ENCODE results near the gene GNS.
"Not testable (repeated sequence)": the region's sequence is repeated elsewhere in the genome, so short reads cannot be mapped to it uniquely, and the experiment has no call there.

Gene GNS

GRCh38 chr12:64793610-64794009 lies 34.4 kb upstream of the GNS start:
- H3K4me1 ChIP-seq (ENCODE audit: control insufficient read depth, insufficient read depth, low read length) = peaks cover 4% of the 10 kb centered on the region
- H3K27me3 ChIP-seq (ENCODE audit: control insufficient read depth, insufficient read depth, low read length) = no peaks in the 10 kb centered on the region
- H3K4me3 ChIP-seq (ENCODE audit: low read length) = no peak overlapping the region
- H3K36me3 ChIP-seq (ENCODE audit: control insufficient read depth, insufficient read depth, low read length) = no peaks in the 10 kb centered on the region
- no peaks in the 10 kb centered on the region for H3K9me3 ChIP-seq (ENCODE audit: control insufficient read depth, low read length)
- H3K9ac ChIP-seq (ENCODE audit: low read length) = no peak overlapping the region

GRCh38 chr12:64792128-64792527 lies 32.9 kb upstream of the GNS start:
- H3K9ac ChIP-seq (ENCODE audit: low read length) = no peak overlapping the region
- no peak overlapping the region for H3K4me3 ChIP-seq (ENCODE audit: low read length)
- H3K36me3 ChIP-seq (ENCODE audit: control insufficient read depth, insufficient read depth, low read length) = no peaks in the 10 kb centered on the region
- no peaks in the 10 kb centered on the region for H3K9me3 ChIP-seq (ENCODE audit: control insufficient read depth, low read length)
- no peaks in the 10 kb centered on the region for H3K4me1 ChIP-seq (ENCODE audit: control insufficient read depth, insufficient read depth, low read length)
- H3K27me3 ChIP-seq (ENCODE audit: control insufficient read depth, insufficient read depth, low read length) = no peaks in the 10 kb centered on the region

- Histone ChIP-seq H3K4me3 (ENCODE audit: low read length) (no peak overlapping the region), H3K27me3 (ENCODE audit: control insufficient read depth, insufficient read depth, low read length) (no peaks in the 10 kb centered on the region), H3K4me1 (ENCODE audit: control insufficient read depth, insufficient read depth, low read length) (no peaks in the 10 kb centered on the region), H3K36me3 (ENCODE audit: control insufficient read depth, insufficient read depth, low read length) (no peaks in the 10 kb centered on the region), H3K9ac (ENCODE audit: low read length) (no peak overlapping the region), H3K9me3 (ENCODE audit: control insufficient read depth, low read length) (no peaks in the 10 kb centered on the region)
Measured at GRCh38 chr12:64791036-64791435, 31.8 kb upstream of the GNS start.

GRCh38 chr12:64790166-64790565 lies 31.0 kb upstream of the GNS start:
- no peaks in the 10 kb centered on the region for H3K27me3 ChIP-seq (ENCODE audit: control insufficient read depth, insufficient read depth, low read length)
- no peaks in the 10 kb centered on the region for H3K9me3 ChIP-seq (ENCODE audit: control insufficient read depth, low read length)
- no peak overlapping the region for H3K9ac ChIP-seq (ENCODE audit: low read length)
- no peak overlapping the region for H3K4me3 ChIP-seq (ENCODE audit: low read length)
- H3K4me1 ChIP-seq (ENCODE audit: control insufficient read depth, insufficient read depth, low read length) = no peaks in the 10 kb centered on the region
- no peaks in the 10 kb centered on the region for H3K36me3 ChIP-seq (ENCODE audit: control insufficient read depth, insufficient read depth, low read length)

GRCh38 chr12:64785838-64786237 lies 26.6 kb upstream of the GNS start:
- Histone ChIP-seq H3K9me3 (ENCODE audit: control insufficient read depth, low read length) (no peaks in the 10 kb centered on the region), H3K27me3 (ENCODE audit: control insufficient read depth, insufficient read depth, low read length) (no peaks in the 10 kb centered on the region), H3K4me1 (ENCODE audit: control insufficient read depth, insufficient read depth, low read length) (peaks cover 11% of the 10 kb centered on the region), H3K36me3 (ENCODE audit: control insufficient read depth, insufficient read depth, low read length) (no peaks in the 10 kb centered on the region), H3K9ac (ENCODE audit: low read length) (no peak overlapping the region), H3K4me3 (ENCODE audit: low read length) (no peak overlapping the region)

- H3K9ac ChIP-seq (ENCODE audit: low read length) = peak overlapping the region; percentile 60
- H3K9me3 ChIP-seq (ENCODE audit: control insufficient read depth, low read length) = no peaks in the 10 kb centered on the region
- H3K27me3 ChIP-seq (ENCODE audit: control insufficient read depth, insufficient read depth, low read length) = no peaks in the 10 kb centered on the region
- no peaks in the 10 kb centered on the region for H3K36me3 ChIP-seq (ENCODE audit: control insufficient read depth, insufficient read depth, low read length)
- H3K4me1 ChIP-seq (ENCODE audit: control insufficient read depth, insufficient read depth, low read length) = peaks cover 11% of the 10 kb centered on the region
- peak overlapping the region; percentile 80 for H3K4me3 ChIP-seq (ENCODE audit: low read length)
Measured at GRCh38 chr12:64782191-64782876, 23.1 kb upstream of the GNS start.

- Histone ChIP-seq H3K4me1 (ENCODE audit: control insufficient read depth, insufficient read depth, low read length) (peaks cover 11% of the 10 kb centered on the region), H3K36me3 (ENCODE audit: control insufficient read depth, insufficient read depth, low read length) (no peaks in the 10 kb centered on the region), H3K4me3 (ENCODE audit: low read length) (peak overlapping the region; percentile 80), H3K9me3 (ENCODE audit: control insufficient read depth, low read length) (no peaks in the 10 kb centered on the region), H3K9ac (ENCODE audit: low read length) (peak overlapping the region; percentile 60), H3K27me3 (ENCODE audit: control insufficient read depth, insufficient read depth, low read length) (no peaks in the 10 kb centered on the region)
Measured at GRCh38 chr12:64781280-64782190, 22.3 kb upstream of the GNS start.

GRCh38 chr12:64780531-64781279 lies 21.5 kb upstream of the GNS start:
- Histone ChIP-seq H3K27me3 (ENCODE audit: control insufficient read depth, insufficient read depth, low read length) (no peaks in the 10 kb centered on the region), H3K4me3 (ENCODE audit: low read length) (peak overlapping the region; percentile 80), H3K36me3 (ENCODE audit: control insufficient read depth, insufficient read depth, low read length) (no peaks in the 10 kb centered on the region), H3K9ac (ENCODE audit: low read length) (peak overlapping the region; percentile 60), H3K9me3 (ENCODE audit: control insufficient read depth, low read length) (no peaks in the 10 kb centered on the region), H3K4me1 (ENCODE audit: control insufficient read depth, insufficient read depth, low read length) (peaks cover 11% of the 10 kb centered on the region)

GRCh38 chr12:64780132-64780530 lies 20.9 kb upstream of the GNS start:
- Histone ChIP-seq H3K9me3 (ENCODE audit: control insufficient read depth, low read length) (no peaks in the 10 kb centered on the region), H3K36me3 (ENCODE audit: control insufficient read depth, insufficient read depth, low read length) (no peaks in the 10 kb centered on the region), H3K9ac (ENCODE audit: low read length) (peak overlapping the region; percentile 60), H3K27me3 (ENCODE audit: control insufficient read depth, insufficient read depth, low read length) (no peaks in the 10 kb centered on the region), H3K4me3 (ENCODE audit: low read length) (peak overlapping the region; percentile 80), H3K4me1 (ENCODE audit: control insufficient read depth, insufficient read depth, low read length) (peaks cover 11% of the 10 kb centered on the region)

- H3K4me3 ChIP-seq (ENCODE audit: low read length) = peak overlapping the region; percentile 80
- no peaks in the 10 kb centered on the region for H3K27me3 ChIP-seq (ENCODE audit: control insufficient read depth, insufficient read depth, low read length)
- H3K9me3 ChIP-seq (ENCODE audit: control insufficient read depth, low read length) = no peaks in the 10 kb centered on the region
- H3K36me3 ChIP-seq (ENCODE audit: control insufficient read depth, insufficient read depth, low read length) = no peaks in the 10 kb centered on the region
- peak overlapping the region; percentile 60 for H3K9ac ChIP-seq (ENCODE audit: low read length)
- H3K4me1 ChIP-seq (ENCODE audit: control insufficient read depth, insufficient read depth, low read length) = peaks cover 11% of the 10 kb centered on the region
Measured at GRCh38 chr12:64779354-64779974, 20.3 kb upstream of the GNS start.

GRCh38 chr12:64775147-64775736 lies 16.0 kb upstream of the GNS start:
- not testable (repeated sequence) for H3K27me3 ChIP-seq (ENCODE audit: control insufficient read depth, insufficient read depth, low read length); H3K4me3 ChIP-seq (ENCODE audit: low read length); H3K36me3 ChIP-seq (ENCODE audit: control insufficient read depth, insufficient read depth, low read length); H3K9me3 ChIP-seq (ENCODE audit: control insufficient read depth, low read length); H3K4me1 ChIP-seq (ENCODE audit: control insufficient read depth, insufficient read depth, low read length); H3K9ac ChIP-seq (ENCODE audit: low read length)
